Measurements from ENCODE around the gene SLC39A12.

DNA sequence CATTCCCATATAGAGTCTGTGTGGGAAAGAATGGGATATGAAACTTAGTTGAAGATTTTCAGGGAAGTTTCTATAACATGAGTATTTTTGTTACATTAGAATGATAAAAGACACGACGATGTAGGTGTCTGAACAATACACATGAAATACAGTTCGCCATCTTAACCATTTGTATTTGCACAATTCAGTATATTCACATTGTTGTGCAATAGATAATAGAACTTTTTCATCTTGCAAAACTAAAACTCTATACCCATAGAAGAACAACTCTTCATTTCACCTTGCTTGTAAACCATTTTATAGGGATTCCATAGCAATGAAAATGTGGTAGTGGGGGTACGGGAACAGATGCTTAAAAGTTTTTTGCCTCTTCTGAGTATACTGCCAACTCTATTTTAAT lies 32.8 kb downstream of the SLC39A12 start:
- TF ChIP-seq, protein P1, sequence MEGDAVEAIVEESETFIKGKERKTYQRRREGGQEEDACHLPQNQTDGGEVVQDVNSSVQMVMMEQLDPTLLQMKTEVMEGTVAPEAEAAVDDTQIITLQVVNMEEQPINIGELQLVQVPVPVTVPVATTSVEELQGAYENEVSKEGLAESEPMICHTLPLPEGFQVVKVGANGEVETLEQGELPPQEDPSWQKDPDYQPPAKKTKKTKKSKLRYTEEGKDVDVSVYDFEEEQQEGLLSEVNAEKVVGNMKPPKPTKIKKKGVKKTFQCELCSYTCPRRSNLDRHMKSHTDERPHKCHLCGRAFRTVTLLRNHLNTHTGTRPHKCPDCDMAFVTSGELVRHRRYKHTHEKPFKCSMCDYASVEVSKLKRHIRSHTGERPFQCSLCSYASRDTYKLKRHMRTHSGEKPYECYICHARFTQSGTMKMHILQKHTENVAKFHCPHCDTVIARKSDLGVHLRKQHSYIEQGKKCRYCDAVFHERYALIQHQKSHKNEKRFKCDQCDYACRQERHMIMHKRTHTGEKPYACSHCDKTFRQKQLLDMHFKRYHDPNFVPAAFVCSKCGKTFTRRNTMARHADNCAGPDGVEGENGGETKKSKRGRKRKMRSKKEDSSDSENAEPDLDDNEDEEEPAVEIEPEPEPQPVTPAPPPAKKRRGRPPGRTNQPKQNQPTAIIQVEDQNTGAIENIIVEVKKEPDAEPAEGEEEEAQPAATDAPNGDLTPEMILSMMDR (conservative IDR thresholded peaks at IDR 0.05; ENCODE audit: low read depth in 2 of 2): no peak
- TF ChIP-seq, protein P2, sequence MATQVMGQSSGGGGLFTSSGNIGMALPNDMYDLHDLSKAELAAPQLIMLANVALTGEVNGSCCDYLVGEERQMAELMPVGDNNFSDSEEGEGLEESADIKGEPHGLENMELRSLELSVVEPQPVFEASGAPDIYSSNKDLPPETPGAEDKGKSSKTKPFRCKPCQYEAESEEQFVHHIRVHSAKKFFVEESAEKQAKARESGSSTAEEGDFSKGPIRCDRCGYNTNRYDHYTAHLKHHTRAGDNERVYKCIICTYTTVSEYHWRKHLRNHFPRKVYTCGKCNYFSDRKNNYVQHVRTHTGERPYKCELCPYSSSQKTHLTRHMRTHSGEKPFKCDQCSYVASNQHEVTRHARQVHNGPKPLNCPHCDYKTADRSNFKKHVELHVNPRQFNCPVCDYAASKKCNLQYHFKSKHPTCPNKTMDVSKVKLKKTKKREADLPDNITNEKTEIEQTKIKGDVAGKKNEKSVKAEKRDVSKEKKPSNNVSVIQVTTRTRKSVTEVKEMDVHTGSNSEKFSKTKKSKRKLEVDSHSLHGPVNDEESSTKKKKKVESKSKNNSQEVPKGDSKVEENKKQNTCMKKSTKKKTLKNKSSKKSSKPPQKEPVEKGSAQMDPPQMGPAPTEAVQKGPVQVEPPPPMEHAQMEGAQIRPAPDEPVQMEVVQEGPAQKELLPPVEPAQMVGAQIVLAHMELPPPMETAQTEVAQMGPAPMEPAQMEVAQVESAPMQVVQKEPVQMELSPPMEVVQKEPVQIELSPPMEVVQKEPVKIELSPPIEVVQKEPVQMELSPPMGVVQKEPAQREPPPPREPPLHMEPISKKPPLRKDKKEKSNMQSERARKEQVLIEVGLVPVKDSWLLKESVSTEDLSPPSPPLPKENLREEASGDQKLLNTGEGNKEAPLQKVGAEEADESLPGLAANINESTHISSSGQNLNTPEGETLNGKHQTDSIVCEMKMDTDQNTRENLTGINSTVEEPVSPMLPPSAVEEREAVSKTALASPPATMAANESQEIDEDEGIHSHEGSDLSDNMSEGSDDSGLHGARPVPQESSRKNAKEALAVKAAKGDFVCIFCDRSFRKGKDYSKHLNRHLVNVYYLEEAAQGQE (IDR thresholded peaks at IDR 0.05; ENCODE audit: unreplicated experiment): no peak
- TF ChIP-seq POLR2AphosphoS5 (IDR thresholded peaks at IDR 0.05; ENCODE audit: low read depth) (no peak), EZH2 (IDR thresholded peaks at IDR 0.05; ENCODE audit: low read depth, unreplicated experiment) (no peak), EZH2phosphoT487 (IDR thresholded peaks at IDR 0.05; ENCODE audit: unreplicated experiment) (no peak), ZNF114 (CRISPR knock-in tag; IDR thresholded peaks at IDR 0.05) (no peak), NANOG (IDR thresholded peaks at IDR 0.05; ENCODE audit: borderline replicate concordance) (no peak), STAT1 (IDR thresholded peaks at IDR 0.05; ENCODE audit: unreplicated experiment) (no peak), CREB1 (CRISPR knock-in tag; IDR thresholded peaks at IDR 0.05; ENCODE audit: low read depth) (no peak), JUNB (IDR thresholded peaks at IDR 0.05; ENCODE audit: unreplicated experiment) (no peak), ZNF331 (CRISPR knock-in tag; IDR thresholded peaks at IDR 0.05; ENCODE audit: low read depth) (no peak)
- TF ChIP-seq, protein P3, sequence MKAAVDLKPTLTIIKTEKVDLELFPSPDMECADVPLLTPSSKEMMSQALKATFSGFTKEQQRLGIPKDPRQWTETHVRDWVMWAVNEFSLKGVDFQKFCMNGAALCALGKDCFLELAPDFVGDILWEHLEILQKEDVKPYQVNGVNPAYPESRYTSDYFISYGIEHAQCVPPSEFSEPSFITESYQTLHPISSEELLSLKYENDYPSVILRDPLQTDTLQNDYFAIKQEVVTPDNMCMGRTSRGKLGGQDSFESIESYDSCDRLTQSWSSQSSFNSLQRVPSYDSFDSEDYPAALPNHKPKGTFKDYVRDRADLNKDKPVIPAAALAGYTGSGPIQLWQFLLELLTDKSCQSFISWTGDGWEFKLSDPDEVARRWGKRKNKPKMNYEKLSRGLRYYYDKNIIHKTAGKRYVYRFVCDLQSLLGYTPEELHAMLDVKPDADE (IDR thresholded peaks at IDR 0.05): no peak
